Measurements from ENCODE around the gene FJX1. TPM values are rescaled to one million over a fixed set of nuclear protein-coding genes. Genes with fewer than 3 reads are reported as not detected.
A peak's percentile ranks its signal among the peaks of the same experiment; 100 is the strongest.

The FJX1 gene
- polyA plus RNA-seq, 5 donors = 3.6 to 5.9 (median 5.4) TPM

GRCh38 chr11:35602979-35603378 lies 15.3 kb upstream of the FJX1 start:
- DNase-seq = no peak

GRCh38 chr11:35605706-35606105 lies 12.6 kb upstream of the FJX1 start:
- DNase-seq = peak; percentile 68 to 73

- DNase-seq = no peak
Measured at GRCh38 chr11:35606206-35606605, 12.1 kb upstream of the FJX1 start.

GRCh38 chr11:35608502-35608901 lies 9.8 kb upstream of the FJX1 start:
- no peak for DNase-seq

- DNase-seq = no peak
Measured at GRCh38 chr11:35609656-35610055, 8.6 kb upstream of the FJX1 start.

GRCh38 chr11:35610631-35611030 lies 7.6 kb upstream of the FJX1 start:
- DNase-seq = no peak

GRCh38 chr11:35611741-35612140 lies 6.5 kb upstream of the FJX1 start:
- DNase-seq = no peak

GRCh38 chr11:35614939-35615569 lies 3.2 kb upstream of the FJX1 start:
- DNase-seq = no peak

GRCh38 chr11:35615921-35616900 lies 2.0 kb upstream of the FJX1 start:
- DNase-seq = peak in 1 of 2 donors; percentile 53

- no peak for DNase-seq
Measured at GRCh38 chr11:35617316-35617686, 959 bp upstream of the FJX1 start.

- DNase-seq = no peak
Measured at GRCh38 chr11:35618497-35619115, 346 bp downstream of the FJX1 start.

GRCh38 chr11:35619116-35619854 lies 1.0 kb downstream of the FJX1 start:
- DNase-seq = peak; percentile 33 to 50

GRCh38 chr11:35619855-35620640 lies 1.8 kb downstream of the FJX1 start:
- DNase-seq = no peak

- DNase-seq = no peak
Measured at GRCh38 chr11:35620795-35621194, 2.5 kb downstream of the FJX1 start.

GRCh38 chr11:35621620-35622019 lies 3.4 kb downstream of the FJX1 start:
- DNase-seq = no peak

GRCh38 chr11:35622070-35622469 lies 3.8 kb downstream of the FJX1 start:
- no peak for DNase-seq

GRCh38 chr11:35623621-35624168 lies 5.4 kb downstream of the FJX1 start:
- no peak for DNase-seq

- no peak for DNase-seq
Measured at GRCh38 chr11:35624316-35624715, 6.1 kb downstream of the FJX1 start.

- DNase-seq = no peak
Measured at GRCh38 chr11:35624781-35625180, 6.5 kb downstream of the FJX1 start.

GRCh38 chr11:35626501-35626900 lies 8.2 kb downstream of the FJX1 start:
- DNase-seq = no peak

GRCh38 chr11:35629511-35629910 lies 11.3 kb downstream of the FJX1 start:
- DNase-seq = no peak

Data from right lung (tissue), 5 donors.